Gastroesophageal sphincter (tissue), 3 donors: ENCODE results near the gene TMEM139.
"Not testable (repeated sequence)": the region's sequence is repeated elsewhere in the genome, so short reads cannot be mapped to it uniquely, and the experiment has no call there.

Experiments
- CTCF ChIP-seq, 4 experiments: fragments of 200-600 bp in 2 of 4; fragments of 450-650 bp in 2 of 4; sonication (generic) in 1 of 4; IDR thresholded peaks; one replicate each; pipeline ENCODE4 v1.5.1; 2017 to 2019; ENCODE audit warnings: antibody characterized with exemption in 4 of 4, mild to moderate bottlenecking in 2 of 4, moderate library complexity in 2 of 4
- EP300 ChIP-seq: sonication (generic); formaldehyde crosslinking; IDR thresholded peaks from one replicate; pipeline ENCODE4 v1.6.1; 2017; ENCODE audit warnings: antibody characterized with exemption, mild to moderate bottlenecking

GRCh38 chr7:143289888-143290287 is 5.1 kb downstream of the TMEM139 start:
- not testable (repeated sequence) for TF ChIP-seq CTCF (IDR thresholded peaks at IDR 0.05); EP300
